ENCODE measurements around the gene MSL3B.
A peak's percentile ranks its signal among the peaks of the same experiment; 100 is the strongest.
"Not testable (repeated sequence)": the region's sequence is repeated elsewhere in the genome, so short reads cannot be mapped to it uniquely, and the experiment has no call there.

MSL3B gene

GRCh38 chr2:233882353-233882752 is 14.2 kb upstream of the MSL3B start:
- CTCF ChIA-PET, result no interaction called here
- no peaks in the 10 kb centered on the region for H3K36me3 ChIP-seq (ENCODE audit: low read depth)
- no peaks in the 10 kb centered on the region for H3F3A ChIP-seq (ENCODE audit: insufficient read depth, low read depth)
- no peaks in the 10 kb centered on the region for H4K20me1 ChIP-seq (ENCODE audit: insufficient read depth)
- H2AFZ ChIP-seq, result no peak overlapping the region
- intact Hi-C loops (cut with micrococcal nuclease; ENCODE audit: unreplicated experiment), result no loop called here
- H3K4me1 ChIP-seq (replicated peaks; ENCODE audit: insufficient read depth), result no peaks in the 10 kb centered on the region
- TF ChIP-seq EZH2 (IDR thresholded peaks at IDR 0.05; ENCODE audit: low read depth), result no peak
- TF ChIP-seq CTCF (conservative IDR thresholded peaks at IDR 0.05), result no peak
- DNase-seq, result no peak
- H3K79me2 ChIP-seq (ENCODE audit: low read depth), result no peaks in the 10 kb centered on the region
- H3K9me2 ChIP-seq (ENCODE audit: insufficient read depth), result no peaks in the 10 kb centered on the region
- POLR2A ChIA-PET (ENCODE audit: unreplicated experiment), result no interaction called here
- H3K27ac ChIP-seq, result no peak overlapping the region
- no peak overlapping the region for H3K4me2 ChIP-seq
- no peak overlapping the region for H3K4me3 ChIP-seq
- H3K27me3 ChIP-seq (ENCODE audit: insufficient read depth, low read depth), result peaks cover 15% of the 10 kb centered on the region; the same call in 1 of the 2 replicates
- BruUV-seq (replicated peaks), result no TSS peak
- H3K9me3 ChIP-seq (ENCODE audit: insufficient read depth, low read depth), result peaks cover 13% of the 10 kb centered on the region; the same call in 1 of the 2 replicates

GRCh38 chr2:233872125-233872524 is 3.9 kb upstream of the MSL3B start:
- H4K20me1 ChIP-seq (ENCODE audit: insufficient read depth); DNase-seq; H3K9me2 ChIP-seq (ENCODE audit: insufficient read depth); H3K36me3 ChIP-seq (ENCODE audit: low read depth); H3K79me2 ChIP-seq (ENCODE audit: low read depth); H3K9me3 ChIP-seq (ENCODE audit: insufficient read depth, low read depth); H3F3A ChIP-seq (ENCODE audit: insufficient read depth, low read depth); CTCF ChIA-PET; H3K4me1 ChIP-seq (replicated peaks; ENCODE audit: insufficient read depth); H2AFZ ChIP-seq; H3K27me3 ChIP-seq (ENCODE audit: insufficient read depth, low read depth); BruUV-seq (replicated peaks); H3K4me3 ChIP-seq; H3K27ac ChIP-seq; H3K4me2 ChIP-seq; intact Hi-C loops (cut with micrococcal nuclease; ENCODE audit: unreplicated experiment): not testable (repeated sequence)
- POLR2A ChIA-PET (ENCODE audit: unreplicated experiment), result interaction anchor here (0.7 kb wide), 1 partner anchor 22 kb away, joined by 3 read pairs; no protein-coding TSS in a partner anchor

- Histone ChIP-seq H3K4me1 (replicated peaks; ENCODE audit: insufficient read depth) (peaks cover 11% of the 10 kb centered on the region), H2AFZ (no peak overlapping the region), H3K79me2 (ENCODE audit: low read depth) (peaks cover 15% of the 10 kb centered on the region), H3K9me2 (ENCODE audit: insufficient read depth) (no peaks in the 10 kb centered on the region), H3K4me3 (no peak overlapping the region), H4K20me1 (ENCODE audit: insufficient read depth) (no peaks in the 10 kb centered on the region), H3K9me3 (ENCODE audit: insufficient read depth, low read depth) (no peaks in the 10 kb centered on the region), H3K36me3 (ENCODE audit: low read depth) (peaks cover 10% of the 10 kb centered on the region), H3F3A (ENCODE audit: insufficient read depth, low read depth) (no peaks in the 10 kb centered on the region), H3K27ac (no peak overlapping the region), H3K4me2 (no peak overlapping the region), H3K27me3 (ENCODE audit: insufficient read depth, low read depth) (peaks cover 8% of the 10 kb centered on the region; the same call in 1 of the 2 replicates)
- CTCF ChIA-PET, result no interaction called here
- POLR2A ChIA-PET (ENCODE audit: unreplicated experiment), result interaction anchor here (0.7 kb wide), 1 partner anchor 23 kb away, joined by 3 read pairs; no protein-coding TSS in a partner anchor
- no peak for TF ChIP-seq CTCF (conservative IDR thresholded peaks at IDR 0.05)
- no peak for TF ChIP-seq EZH2 (IDR thresholded peaks at IDR 0.05; ENCODE audit: low read depth)
- no TSS peak for BruUV-seq (replicated peaks)
- DNase-seq, result no peak
- intact Hi-C loops (cut with micrococcal nuclease; ENCODE audit: unreplicated experiment), result no loop called here
Measured at GRCh38 chr2:233871432-233871831, 3.2 kb upstream of the MSL3B start.

- Histone ChIP-seq H2AFZ (no peak overlapping the region), H3K9me2 (ENCODE audit: insufficient read depth) (no peaks in the 10 kb centered on the region), H3K4me3 (no peak overlapping the region), H3K27me3 (ENCODE audit: insufficient read depth, low read depth) (0 out of 2 replicates have a peak, but pooled peaks cover under 1% of the 10 kb centered on the region), H4K20me1 (ENCODE audit: insufficient read depth) (no peaks in the 10 kb centered on the region), H3K79me2 (ENCODE audit: low read depth) (peaks cover 32% of the 10 kb centered on the region), H3K36me3 (ENCODE audit: low read depth) (peaks cover 32% of the 10 kb centered on the region), H3K4me1 (replicated peaks; ENCODE audit: insufficient read depth) (peaks cover 24% of the 10 kb centered on the region), H3K27ac (no peak overlapping the region), H3K9me3 (ENCODE audit: insufficient read depth, low read depth) (no peaks in the 10 kb centered on the region), H3K4me2 (0 out of 2 replicates have a peak overlapping the region, but pooled peaks have one; percentile 17), H3F3A (ENCODE audit: insufficient read depth, low read depth) (no peaks in the 10 kb centered on the region)
- intact Hi-C loops (cut with micrococcal nuclease; ENCODE audit: unreplicated experiment), result loop anchor here (10.0 kb wide), 1 partner anchor 378 kb away; no protein-coding TSS in a partner anchor
- TF ChIP-seq CTCF (conservative IDR thresholded peaks at IDR 0.05), result no peak
- TF ChIP-seq EZH2 (IDR thresholded peaks at IDR 0.05; ENCODE audit: low read depth), result no peak
- ChIA-PET CTCF (no interaction called here), POLR2A (ENCODE audit: unreplicated experiment) (no interaction called here)
- BruUV-seq (replicated peaks), result no TSS peak
- no peak for DNase-seq
Measured at GRCh38 chr2:233866479-233866878, 1.7 kb downstream of the MSL3B start.

Data from PC-9 (cell line).